Keratinocyte (primary cell): Measurements from ENCODE around the gene LEKR1. TPM values are rescaled to one million over a fixed set of nuclear protein-coding genes. Genes with fewer than 3 reads are reported as not detected.

Experiments
- DNase-seq: peaks from one replicate; pipeline ENCODE4 v3.0.0-alpha.2; 2011; ENCODE audit warnings: low read depth, missing footprints, low spot score
- FAIRE-seq: peaks from 2 replicates; lab custom pipeline; 2011; peaks lifted over from hg19 to GRCh38; lab: Jason Lieb, UNC
- H2AFZ ChIP-seq: 2 replicates; pipeline ENCODE4 v1.6.0; 2012; ENCODE audit warnings: low read length, control low read depth, inconsistent platforms; ENCODE audit not compliant: control insufficient read depth
- H3K27ac ChIP-seq: 2 replicates; pipeline ENCODE4 v1.5.1; 2011; ENCODE audit warnings: low read length; ENCODE audit not compliant: control insufficient read depth, insufficient read depth
- H3K27me3 ChIP-seq: 3 replicates; pipeline ENCODE4 v1.6.0; 2011; ENCODE audit warnings: low read length; ENCODE audit not compliant: control insufficient read depth, insufficient read depth; ENCODE audit errors: extremely low read depth
- H3K36me3 ChIP-seq, 2 experiments: 2 replicates in 1 of 2; 3 replicates in 1 of 2; pipeline ENCODE4 v1.5.1; 2011; ENCODE audit warnings: low read length in 2 of 2, mild to moderate bottlenecking in 1 of 2; ENCODE audit not compliant: control insufficient read depth in 2 of 2, insufficient read depth in 2 of 2; ENCODE audit errors: extremely low read depth in 1 of 2
- H3K4me1 ChIP-seq: 3 replicates; pipeline ENCODE4 v1.5.1; 2011; ENCODE audit warnings: low read length; ENCODE audit not compliant: control insufficient read depth, insufficient read depth; ENCODE audit errors: extremely low read depth
- H3K4me2 ChIP-seq: 3 replicates; pipeline ENCODE4 v1.6.0; 2011; ENCODE audit warnings: low read depth, low read length; ENCODE audit not compliant: control insufficient read depth, insufficient read depth; ENCODE audit errors: extremely low read depth
- H3K4me3 ChIP-seq, 3 experiments: fragments of 200-600 bp in 1 of 3; sonication (generic) in 1 of 3; 2 replicates in 2 of 3; 3 replicates in 1 of 3; pipeline ENCODE4 v1.5.1; 2011 to 2016; ENCODE audit warnings: low read length in 3 of 3, mild to moderate bottlenecking in 3 of 3, control low read depth in 2 of 3, inconsistent platforms in 1 of 3, low read depth in 1 of 3, mixed read lengths in 1 of 3, mixed run types in 1 of 3, moderate library complexity in 1 of 3; ENCODE audit not compliant: control insufficient read depth in 2 of 3, insufficient read depth in 2 of 3; ENCODE audit errors: extremely low read depth in 1 of 3
- H3K79me2 ChIP-seq: 2 replicates; pipeline ENCODE4 v1.6.0; 2012; ENCODE audit warnings: low read length; ENCODE audit not compliant: control insufficient read depth, insufficient read depth
- H3K9ac ChIP-seq: 3 replicates; pipeline ENCODE4 v1.6.0; 2011; ENCODE audit warnings: low read length; ENCODE audit not compliant: control insufficient read depth, insufficient read depth; ENCODE audit errors: extremely low read depth
- H3K9me1 ChIP-seq: 3 replicates; pipeline ENCODE4 v1.6.0; 2011; ENCODE audit warnings: low read length; ENCODE audit not compliant: control insufficient read depth, insufficient read depth; ENCODE audit errors: extremely low read depth
- H3K9me3 ChIP-seq: 2 replicates; pipeline ENCODE4 v1.5.1; 2012; ENCODE audit warnings: low read depth, low read length; ENCODE audit not compliant: control insufficient read depth
- H4K20me1 ChIP-seq: 3 replicates; pipeline ENCODE4 v1.6.0; 2011; ENCODE audit warnings: low read length; ENCODE audit not compliant: control insufficient read depth, insufficient read depth; ENCODE audit errors: extremely low read depth
- EZH2 ChIP-seq: IDR thresholded peaks from one replicate; pipeline ENCODE4 v1.6.1; 2012; ENCODE audit warnings: inconsistent platforms, mild to moderate bottlenecking, low read length, moderate library complexity
- dilution Hi-C: fragments of 300-500 bp; cut with MboI; formaldehyde crosslinking; loops from one replicate; pipeline ENCODE4 v1.7.0; 2020; ENCODE audit warnings: low sequenced_read_pairs; ENCODE audit not compliant: extremely low pct_ligation_motif_present
- polyA plus RNA-seq, 5 experiments: library from polyadenylated mRNA; depleted of rRNA in 3 of 5; stranded (reverse) in 3 of 5; stranded (forward) in 1 of 5; unstranded in 1 of 5; fragments of >200 nt; gene quantifications; 1 replicate in 1 of 5; 2 replicates in 3 of 5; 3 replicates in 1 of 5; pipeline versions ENCODE4 v1.2.1 to v1.2.3, GENCODE V29; 2011 to 2012; ENCODE audit warnings: missing spikeins in 2 of 5, low read depth in 1 of 5, low replicate concordance in 1 of 5
- TF ChIP-seq, protein P1 (sequence below), 3 experiments: IDR thresholded peaks in 1 of 3; conservative IDR thresholded peaks in 1 of 3; optimal IDR thresholded peaks in 1 of 3; 2 replicates in 2 of 3; 3 replicates in 1 of 3; pipeline versions ENCODE3 to v1.5.1; 2011; ENCODE audit warnings: low read length in 3 of 3, mild to moderate bottlenecking in 3 of 3, moderate library complexity in 2 of 3, control low read depth in 1 of 3, inconsistent platforms in 1 of 3; ENCODE audit not compliant: insufficient read depth in 2 of 3; ENCODE audit errors: extremely low read depth in 1 of 3

The LEKR1 gene
- polyA plus RNA-seq, 1 donor (not counting 4 experiments of a cell fraction or from before 2014, with no cell fraction given) = 0.63 TPM

GRCh38 chr3:156976933-156977332 lies 150.8 kb downstream of the LEKR1 start:
- Histone ChIP-seq H3K4me3 (no peak overlapping the region), H3K9me3 (no peaks in the 10 kb centered on the region), H3K4me1 (peaks cover 10% of the 10 kb centered on the region), H3K36me3 (no peaks in the 10 kb centered on the region), H4K20me1 (no peaks in the 10 kb centered on the region), H3K4me2 (no peak overlapping the region), H3K9ac (no peak overlapping the region), H3K27me3 (no peaks in the 10 kb centered on the region), H3K79me2 (no peaks in the 10 kb centered on the region), H3K27ac (no peak overlapping the region), H3K9me1 (no peaks in the 10 kb centered on the region), H2AFZ (no peak overlapping the region)
- dilution Hi-C loops = no loop called here
- FAIRE-seq (no peak), DNase-seq (no peak)
- no peak for TF ChIP-seq EZH2
- TF ChIP-seq, protein P1, sequence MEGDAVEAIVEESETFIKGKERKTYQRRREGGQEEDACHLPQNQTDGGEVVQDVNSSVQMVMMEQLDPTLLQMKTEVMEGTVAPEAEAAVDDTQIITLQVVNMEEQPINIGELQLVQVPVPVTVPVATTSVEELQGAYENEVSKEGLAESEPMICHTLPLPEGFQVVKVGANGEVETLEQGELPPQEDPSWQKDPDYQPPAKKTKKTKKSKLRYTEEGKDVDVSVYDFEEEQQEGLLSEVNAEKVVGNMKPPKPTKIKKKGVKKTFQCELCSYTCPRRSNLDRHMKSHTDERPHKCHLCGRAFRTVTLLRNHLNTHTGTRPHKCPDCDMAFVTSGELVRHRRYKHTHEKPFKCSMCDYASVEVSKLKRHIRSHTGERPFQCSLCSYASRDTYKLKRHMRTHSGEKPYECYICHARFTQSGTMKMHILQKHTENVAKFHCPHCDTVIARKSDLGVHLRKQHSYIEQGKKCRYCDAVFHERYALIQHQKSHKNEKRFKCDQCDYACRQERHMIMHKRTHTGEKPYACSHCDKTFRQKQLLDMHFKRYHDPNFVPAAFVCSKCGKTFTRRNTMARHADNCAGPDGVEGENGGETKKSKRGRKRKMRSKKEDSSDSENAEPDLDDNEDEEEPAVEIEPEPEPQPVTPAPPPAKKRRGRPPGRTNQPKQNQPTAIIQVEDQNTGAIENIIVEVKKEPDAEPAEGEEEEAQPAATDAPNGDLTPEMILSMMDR (optimal IDR thresholded peaks at IDR 0.05 in 1 of 3, IDR thresholded peaks at IDR 0.05 in 1 of 3, conservative IDR thresholded peaks at IDR 0.05 in 1 of 3; ENCODE audit: extremely low read depth in 1 of 3, insufficient read depth in 2 of 3, low read length in 3 of 3) = no peak

DNA sequence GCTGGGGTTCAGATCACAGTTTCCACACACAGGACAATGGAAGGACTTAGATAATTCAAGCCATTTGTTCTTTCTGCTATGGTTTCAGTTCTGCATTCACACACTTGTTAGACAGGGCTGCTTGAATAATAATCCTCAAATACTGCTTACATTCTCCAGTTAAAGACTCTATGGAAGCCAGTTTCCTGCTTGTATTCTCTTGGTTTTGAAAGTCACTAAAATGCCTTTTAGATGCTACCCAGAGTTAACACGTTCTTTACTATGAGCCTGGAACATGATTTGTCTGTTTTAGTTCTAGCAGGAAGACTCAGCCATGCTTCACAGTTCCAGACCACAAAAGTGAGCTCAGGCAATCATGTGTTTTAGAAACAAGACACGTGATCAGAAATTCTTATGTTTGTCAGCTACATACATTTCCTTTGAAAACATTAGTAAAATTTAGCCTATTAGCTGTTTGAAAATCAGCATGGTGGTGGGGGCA lies 152.4 kb downstream of the LEKR1 start:
- TF ChIP-seq EZH2 = no peak
- TF ChIP-seq, protein P1 (optimal IDR thresholded peaks at IDR 0.05 in 1 of 3, IDR thresholded peaks at IDR 0.05 in 1 of 3, conservative IDR thresholded peaks at IDR 0.05 in 1 of 3; ENCODE audit: extremely low read depth in 1 of 3, insufficient read depth in 2 of 3, low read length in 3 of 3) = no peak
- Histone ChIP-seq H3K79me2 (no peaks in the 10 kb centered on the region), H3K4me2 (no peak overlapping the region), H3K9ac (no peak overlapping the region), H3K4me3 (no peak overlapping the region), H3K9me3 (no peaks in the 10 kb centered on the region), H2AFZ (no peak overlapping the region), H3K27me3 (no peaks in the 10 kb centered on the region), H3K4me1 (peaks cover 9% of the 10 kb centered on the region), H3K27ac (no peak overlapping the region), H3K36me3 (no peaks in the 10 kb centered on the region), H4K20me1 (no peaks in the 10 kb centered on the region), H3K9me1 (no peaks in the 10 kb centered on the region)
- no peak for DNase-seq
- FAIRE-seq = no peak
- dilution Hi-C loops = no loop called here
